Peyer's patch (tissue), 4 donors: ENCODE measurements around the gene ERMARD.

Source experiments
- POLR2A ChIP-seq, 2 donors: fragments of 450-650 bp; IDR thresholded peaks; one replicate each; pipeline ENCODE4 v1.5.1; 2017; ENCODE audit warnings: antibody characterized with exemption in 2 of 2, mild to moderate bottlenecking in 2 of 2, moderate library complexity in 2 of 2
- TF ChIP-seq, protein P1 (sequence below), 6 experiments: fragments of 450-650 bp in 4 of 6; fragments of 200-600 bp in 2 of 6; sonication (generic) in 1 of 6; IDR thresholded peaks; one replicate each; pipeline ENCODE4 v1.5.1; 2017 to 2019; ENCODE audit warnings: antibody characterized with exemption in 6 of 6, mild to moderate bottlenecking in 3 of 6, moderate library complexity in 1 of 6

DNA sequence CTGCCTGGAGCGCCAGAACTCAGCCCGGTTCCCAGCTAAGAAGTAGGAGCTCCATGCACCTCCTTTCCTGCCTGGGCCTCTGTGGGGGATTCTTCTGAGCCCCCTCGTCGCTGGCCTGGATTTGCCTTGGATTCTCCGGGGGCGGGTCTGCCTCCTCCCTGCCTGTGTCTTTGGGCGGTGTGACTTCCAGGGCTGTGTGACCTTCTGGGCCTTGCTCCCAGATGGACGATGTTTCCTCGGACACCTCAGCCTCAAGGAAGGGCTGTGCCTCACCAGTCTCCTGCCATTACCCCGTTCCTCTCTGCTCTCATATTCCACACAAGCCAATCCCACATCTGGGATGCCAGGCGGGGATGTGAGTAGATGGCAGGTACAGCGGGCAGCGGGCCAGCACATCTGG is 76.8 kb downstream of the ERMARD start:
- TF ChIP-seq, protein P1, sequence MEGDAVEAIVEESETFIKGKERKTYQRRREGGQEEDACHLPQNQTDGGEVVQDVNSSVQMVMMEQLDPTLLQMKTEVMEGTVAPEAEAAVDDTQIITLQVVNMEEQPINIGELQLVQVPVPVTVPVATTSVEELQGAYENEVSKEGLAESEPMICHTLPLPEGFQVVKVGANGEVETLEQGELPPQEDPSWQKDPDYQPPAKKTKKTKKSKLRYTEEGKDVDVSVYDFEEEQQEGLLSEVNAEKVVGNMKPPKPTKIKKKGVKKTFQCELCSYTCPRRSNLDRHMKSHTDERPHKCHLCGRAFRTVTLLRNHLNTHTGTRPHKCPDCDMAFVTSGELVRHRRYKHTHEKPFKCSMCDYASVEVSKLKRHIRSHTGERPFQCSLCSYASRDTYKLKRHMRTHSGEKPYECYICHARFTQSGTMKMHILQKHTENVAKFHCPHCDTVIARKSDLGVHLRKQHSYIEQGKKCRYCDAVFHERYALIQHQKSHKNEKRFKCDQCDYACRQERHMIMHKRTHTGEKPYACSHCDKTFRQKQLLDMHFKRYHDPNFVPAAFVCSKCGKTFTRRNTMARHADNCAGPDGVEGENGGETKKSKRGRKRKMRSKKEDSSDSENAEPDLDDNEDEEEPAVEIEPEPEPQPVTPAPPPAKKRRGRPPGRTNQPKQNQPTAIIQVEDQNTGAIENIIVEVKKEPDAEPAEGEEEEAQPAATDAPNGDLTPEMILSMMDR (IDR thresholded peaks at IDR 0.05): no peak
- TF ChIP-seq POLR2A (IDR thresholded peaks at IDR 0.05): no peak
